Activated T-cell treated with anti-CD3 and anti-CD28 coated beads, Interleukin-2, amount 50 U/mL, for 24 hours (primary cell): ENCODE data around the gene STK38.

Experiments used
- DNase-seq: peaks from one replicate; pipeline ENCODE4 v3.0.0-alpha.2; 2020
- H3K27ac Mint-ChIP-seq: 2 replicates; pipeline ENCODE4 v1.8.0; 2020; ENCODE audit warnings: mild to moderate bottlenecking, mixed read lengths
- H3K27me3 Mint-ChIP-seq: 2 replicates; pipeline ENCODE4 v1.8.0; 2020; ENCODE audit warnings: mixed read lengths
- H3K36me3 Mint-ChIP-seq: 2 replicates; pipeline ENCODE4 v1.8.0; 2020; ENCODE audit warnings: low read depth, mixed read lengths
- H3K4me1 Mint-ChIP-seq: 2 replicates; pipeline ENCODE4 v1.8.0; 2020; ENCODE audit warnings: low read depth, mixed read lengths
- H3K4me3 Mint-ChIP-seq: 2 replicates; pipeline ENCODE4 v1.8.0; 2020; ENCODE audit warnings: mild to moderate bottlenecking, moderate library complexity, mixed read lengths
- H3K9me3 Mint-ChIP-seq: 2 replicates; pipeline ENCODE4 v1.8.0; 2020; ENCODE audit warnings: mixed read lengths

Gene STK38

DNA sequence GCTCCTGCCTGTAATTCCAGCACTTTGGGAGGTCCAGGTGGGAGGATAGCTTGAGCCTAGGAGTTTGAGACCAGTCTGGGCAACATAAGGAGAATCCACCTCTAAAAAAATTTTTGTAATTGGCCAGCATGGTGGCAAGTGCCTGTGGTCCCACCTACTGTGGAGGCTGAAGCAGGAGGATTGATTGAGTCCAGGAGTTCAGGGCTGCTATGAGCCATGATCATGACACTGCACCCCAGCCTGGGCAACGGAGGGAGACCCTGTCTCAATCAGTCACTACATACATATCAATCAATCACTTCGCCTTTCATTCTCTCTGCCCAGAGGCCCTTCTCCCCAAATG, 1.1 kb upstream of the STK38 start:
- no peaks in the 10 kb centered on the region for H3K27me3 Mint-ChIP-seq
- DNase-seq: no peak
- peaks cover 37% of the 10 kb centered on the region for H3K4me1 Mint-ChIP-seq
- no peaks in the 10 kb centered on the region for H3K9me3 Mint-ChIP-seq
- H3K36me3 Mint-ChIP-seq: peaks cover 28% of the 10 kb centered on the region
- peak overlapping the region; percentile 97 for H3K27ac Mint-ChIP-seq
- peak overlapping the region; percentile 91 for H3K4me3 Mint-ChIP-seq

DNA sequence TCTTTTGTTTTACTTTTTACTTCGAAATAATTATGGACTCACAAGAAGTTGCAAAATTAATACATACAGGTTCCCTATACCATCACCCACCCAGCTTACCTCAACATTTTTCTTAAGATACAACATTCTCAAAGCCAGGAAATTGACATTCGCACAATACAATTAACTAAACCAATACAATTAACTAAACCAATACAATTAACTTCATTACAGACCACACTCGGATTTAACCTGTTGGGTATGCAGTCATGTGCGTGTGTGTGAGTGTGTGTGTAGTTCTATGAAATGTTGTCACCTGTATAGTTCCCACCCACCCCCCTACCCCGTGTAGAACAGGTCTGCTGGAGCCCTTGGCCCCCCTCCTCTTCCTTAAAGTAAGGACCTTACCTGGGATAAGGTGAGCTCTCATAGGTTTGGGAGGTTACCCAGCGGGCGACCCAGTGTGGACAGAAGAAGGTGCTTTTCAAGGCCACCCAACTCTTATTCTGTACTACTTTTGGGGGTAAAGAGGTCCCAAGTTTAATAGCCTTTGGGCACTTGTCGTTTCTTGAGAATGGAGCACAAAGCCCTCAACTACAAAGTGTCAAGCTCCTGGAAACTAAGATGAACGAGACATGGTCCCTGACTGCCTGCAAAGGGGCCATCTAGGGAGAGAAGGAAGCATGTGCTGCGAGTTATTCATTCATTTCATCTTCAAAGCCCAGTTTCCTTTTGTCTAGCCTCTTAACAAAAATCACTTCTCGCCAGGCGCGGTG, 544 bp upstream of the STK38 start:
- DNase-seq: peak; percentile 45
- Mint-ChIP-seq H3K27me3 (no peaks in the 10 kb centered on the region), H3K27ac (peak overlapping the region; percentile 97), H3K36me3 (peaks cover 31% of the 10 kb centered on the region), H3K9me3 (no peaks in the 10 kb centered on the region), H3K4me1 (peaks cover 40% of the 10 kb centered on the region), H3K4me3 (peak overlapping the region; percentile 91)

DNA sequence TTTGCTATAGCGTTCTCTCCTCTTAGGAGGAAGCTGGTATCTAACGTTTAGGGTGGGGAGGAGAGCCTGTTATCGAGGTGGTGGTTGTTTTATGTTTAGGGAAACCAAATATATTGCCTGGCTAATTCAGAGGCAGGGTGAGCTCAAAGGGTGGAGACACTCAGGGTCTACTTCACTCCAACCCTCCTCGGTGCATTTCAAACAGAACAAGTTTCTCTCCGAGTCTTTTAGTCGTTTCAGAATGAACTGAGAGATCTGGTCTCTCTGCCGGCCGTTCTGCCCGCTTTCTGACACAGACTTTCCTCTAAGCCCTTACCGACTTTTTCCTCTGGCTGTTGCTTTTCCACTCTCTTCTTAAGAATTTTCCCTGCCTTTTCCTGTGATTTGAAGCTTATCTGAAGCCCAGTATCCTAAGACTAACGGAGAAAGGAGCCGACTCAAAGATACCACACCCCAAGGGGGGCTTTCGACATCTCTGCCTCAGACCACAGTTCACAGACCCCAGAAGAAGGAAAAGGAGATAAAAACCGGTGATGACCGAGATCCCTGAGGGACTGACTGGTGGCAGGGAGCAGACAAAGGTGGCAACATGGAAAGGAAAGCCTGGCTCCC, 865 bp downstream of the STK38 start:
- Mint-ChIP-seq H3K27me3 (no peaks in the 10 kb centered on the region), H3K4me3 (peak overlapping the region; percentile 91), H3K9me3 (no peaks in the 10 kb centered on the region), H3K36me3 (peaks cover 36% of the 10 kb centered on the region), H3K4me1 (peaks cover 48% of the 10 kb centered on the region), H3K27ac (peak overlapping the region; percentile 97)
- DNase-seq: peak; percentile 37

DNA sequence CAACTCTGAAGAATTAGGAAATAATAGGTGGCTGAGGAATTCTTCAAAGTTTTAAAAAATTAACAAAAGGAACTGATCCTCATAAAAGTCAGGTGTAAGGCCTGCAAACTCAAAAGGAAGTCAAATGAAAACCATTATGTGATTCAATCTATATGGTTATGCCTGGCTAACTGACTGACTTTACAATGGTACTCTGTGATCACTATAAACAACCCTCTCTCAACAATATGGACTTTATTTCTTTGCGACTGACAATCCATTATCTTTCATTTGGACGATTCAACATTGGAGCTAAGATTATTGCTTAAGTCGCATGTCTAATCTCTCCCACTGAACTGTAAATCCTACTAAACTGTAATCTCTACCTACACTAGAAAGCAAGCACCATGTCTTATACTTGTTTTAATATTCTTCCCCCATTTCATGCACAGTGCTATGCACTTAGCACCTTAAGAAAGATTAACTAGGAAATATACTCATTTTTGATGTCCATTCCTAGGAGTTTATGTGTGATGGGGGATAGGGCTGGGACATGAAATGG, 1.4 kb downstream of the STK38 start:
- H3K9me3 Mint-ChIP-seq: no peaks in the 10 kb centered on the region
- H3K27ac Mint-ChIP-seq: peak overlapping the region; percentile 97
- no peak for DNase-seq
- H3K4me1 Mint-ChIP-seq: peaks cover 54% of the 10 kb centered on the region
- peak overlapping the region; percentile 91 for H3K4me3 Mint-ChIP-seq
- H3K36me3 Mint-ChIP-seq: peaks cover 42% of the 10 kb centered on the region
- no peaks in the 10 kb centered on the region for H3K27me3 Mint-ChIP-seq

DNA sequence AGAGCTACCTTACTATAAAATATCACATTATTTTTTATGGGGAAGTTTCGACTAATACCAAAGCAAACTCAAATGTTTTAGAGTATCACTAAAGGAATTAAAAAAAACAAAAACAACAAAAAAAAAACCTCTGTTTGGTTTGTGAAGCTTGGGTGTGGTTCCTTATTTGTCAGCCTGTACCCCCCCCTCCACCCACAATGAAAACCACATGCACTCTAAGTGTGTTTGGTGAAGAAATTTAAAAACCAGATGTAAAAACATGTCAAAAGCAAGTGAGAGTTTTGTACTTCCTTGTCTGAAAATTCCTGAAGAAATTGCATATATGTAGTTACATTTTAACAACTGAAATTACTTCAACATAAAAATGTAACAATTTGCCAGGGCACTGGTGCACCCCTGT, 3.1 kb downstream of the STK38 start:
- peak overlapping the region; percentile 97 for H3K27ac Mint-ChIP-seq
- H3K27me3 Mint-ChIP-seq: no peaks in the 10 kb centered on the region
- H3K4me3 Mint-ChIP-seq: peak overlapping the region; percentile 91
- peaks cover 67% of the 10 kb centered on the region for H3K4me1 Mint-ChIP-seq
- DNase-seq: no peak
- H3K9me3 Mint-ChIP-seq: no peaks in the 10 kb centered on the region
- H3K36me3 Mint-ChIP-seq: peaks cover 56% of the 10 kb centered on the region

- H3K36me3 Mint-ChIP-seq: peaks cover 74% of the 10 kb centered on the region
- H3K4me3 Mint-ChIP-seq: no peak overlapping the region
- H3K4me1 Mint-ChIP-seq: peaks cover 56% of the 10 kb centered on the region
- H3K9me3 Mint-ChIP-seq: no peaks in the 10 kb centered on the region
- peak overlapping the region; percentile 80 for H3K27ac Mint-ChIP-seq
- no peaks in the 10 kb centered on the region for H3K27me3 Mint-ChIP-seq
- no peak for DNase-seq
Observed at GRCh38 chr6:36542041-36542440, 5.2 kb downstream of the STK38 start.

GRCh38 chr6:36539814-36540568, 7.3 kb downstream of the STK38 start:
- no peak overlapping the region for H3K4me3 Mint-ChIP-seq
- peaks cover 79% of the 10 kb centered on the region for H3K36me3 Mint-ChIP-seq
- H3K4me1 Mint-ChIP-seq: peaks cover 63% of the 10 kb centered on the region
- H3K9me3 Mint-ChIP-seq: no peaks in the 10 kb centered on the region
- H3K27me3 Mint-ChIP-seq: no peaks in the 10 kb centered on the region
- no peak for DNase-seq
- H3K27ac Mint-ChIP-seq: peak overlapping the region; percentile 80

DNA sequence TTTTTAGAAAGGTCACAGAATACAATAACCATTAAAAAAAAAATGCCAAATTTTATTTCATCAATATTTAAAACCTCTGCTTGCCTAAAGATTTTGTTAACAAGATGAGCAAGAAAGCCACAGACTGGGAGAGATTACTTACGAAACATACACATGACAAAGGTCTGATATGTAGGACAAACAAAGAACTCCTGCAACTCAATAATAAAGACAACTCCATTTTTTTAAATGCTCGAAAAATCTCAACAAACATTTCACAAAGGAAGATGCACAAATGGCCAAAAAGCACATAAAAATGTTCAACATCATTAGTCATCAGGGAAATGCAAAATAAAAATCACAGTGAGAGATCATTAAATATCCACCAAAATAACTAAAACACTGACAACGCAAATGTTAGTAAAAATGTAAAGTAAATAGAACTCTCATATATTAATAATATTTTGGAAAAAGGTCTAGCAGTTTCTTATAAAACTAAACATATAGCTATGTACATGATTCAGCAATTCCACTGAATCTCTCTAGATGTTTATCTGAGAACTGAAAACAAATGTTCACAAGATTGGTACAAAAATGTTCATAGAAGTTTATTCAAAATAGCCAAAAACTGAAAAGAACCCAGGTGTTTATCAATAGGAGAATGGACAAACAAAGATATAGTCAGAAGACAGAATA, 10.3 kb downstream of the STK38 start:
- Mint-ChIP-seq H3K36me3 (peaks cover 92% of the 10 kb centered on the region), H3K27me3 (no peaks in the 10 kb centered on the region), H3K4me3 (no peak overlapping the region), H3K4me1 (peaks cover 67% of the 10 kb centered on the region), H3K27ac (peak overlapping the region; percentile 80), H3K9me3 (no peaks in the 10 kb centered on the region)
- DNase-seq: no peak

DNA sequence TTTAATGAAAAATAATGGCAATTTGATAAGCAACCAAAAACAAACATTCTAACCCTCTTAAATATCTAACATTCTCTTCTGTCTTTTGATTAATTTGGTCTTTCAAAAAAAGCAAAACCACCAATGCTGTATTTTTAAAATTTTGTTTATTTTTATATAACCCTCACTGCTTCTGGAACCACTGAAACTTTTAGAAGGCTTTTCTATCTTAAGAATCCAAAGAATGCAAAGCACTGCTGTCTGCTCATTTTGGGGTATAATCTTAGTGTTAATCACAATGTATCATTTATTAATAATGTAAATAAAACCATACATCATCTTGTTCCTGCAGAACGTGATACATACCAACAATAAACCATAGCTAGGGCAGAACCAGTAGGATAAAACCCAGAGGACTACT, 14.0 kb downstream of the STK38 start:
- no peak overlapping the region for H3K4me3 Mint-ChIP-seq
- no peaks in the 10 kb centered on the region for H3K27me3 Mint-ChIP-seq
- H3K9me3 Mint-ChIP-seq: no peaks in the 10 kb centered on the region
- peaks cover 90% of the 10 kb centered on the region for H3K36me3 Mint-ChIP-seq
- DNase-seq: no peak
- peaks cover 67% of the 10 kb centered on the region for H3K4me1 Mint-ChIP-seq
- H3K27ac Mint-ChIP-seq: peak overlapping the region; percentile 26

DNA sequence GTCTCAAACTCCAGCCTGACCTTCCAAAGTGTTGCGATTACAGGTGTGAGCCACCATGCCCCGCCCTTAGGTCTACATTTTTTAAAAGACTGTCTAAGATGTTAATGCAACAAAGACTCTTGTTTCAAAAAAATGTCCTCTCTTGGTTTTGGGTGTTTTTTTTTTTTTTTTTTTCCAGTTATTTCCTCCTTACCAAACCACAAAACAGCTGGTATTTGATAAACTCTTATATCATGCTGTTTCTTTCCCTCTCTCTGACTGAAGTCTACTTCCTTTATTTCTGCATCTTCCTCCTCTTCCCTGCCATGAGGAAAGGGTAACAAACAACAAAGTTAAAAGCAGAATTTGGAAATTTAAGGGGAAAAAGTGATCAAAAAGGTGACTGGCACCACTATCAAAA, 21.2 kb downstream of the STK38 start:
- H3K36me3 Mint-ChIP-seq: peaks cover 76% of the 10 kb centered on the region

GRCh38 chr6:36525346-36525745, 21.9 kb downstream of the STK38 start:
- no peak overlapping the region for H3K4me3 Mint-ChIP-seq
- H3K36me3 Mint-ChIP-seq: peaks cover 77% of the 10 kb centered on the region
- peak overlapping the region; percentile 30 for H3K27ac Mint-ChIP-seq
- H3K27me3 Mint-ChIP-seq: no peaks in the 10 kb centered on the region
- no peak for DNase-seq
- H3K4me1 Mint-ChIP-seq: peaks cover 41% of the 10 kb centered on the region
- no peaks in the 10 kb centered on the region for H3K9me3 Mint-ChIP-seq

More for the DNA sequence above, 21.2 kb downstream of the STK38 start:
- Mint-ChIP-seq H3K4me1 (peaks cover 39% of the 10 kb centered on the region), H3K27ac (peak overlapping the region; percentile 55), H3K27me3 (no peaks in the 10 kb centered on the region), H3K9me3 (no peaks in the 10 kb centered on the region), H3K4me3 (no peak overlapping the region)
- no peak for DNase-seq

- H3K27me3 Mint-ChIP-seq: no peaks in the 10 kb centered on the region
- H3K4me1 Mint-ChIP-seq: peaks cover 46% of the 10 kb centered on the region
- DNase-seq: no peak
- no peak overlapping the region for H3K4me3 Mint-ChIP-seq
- no peaks in the 10 kb centered on the region for H3K9me3 Mint-ChIP-seq
- H3K36me3 Mint-ChIP-seq: peaks cover 79% of the 10 kb centered on the region
- H3K27ac Mint-ChIP-seq: no peak overlapping the region
Observed at GRCh38 chr6:36524871-36525270, 22.4 kb downstream of the STK38 start.

DNA sequence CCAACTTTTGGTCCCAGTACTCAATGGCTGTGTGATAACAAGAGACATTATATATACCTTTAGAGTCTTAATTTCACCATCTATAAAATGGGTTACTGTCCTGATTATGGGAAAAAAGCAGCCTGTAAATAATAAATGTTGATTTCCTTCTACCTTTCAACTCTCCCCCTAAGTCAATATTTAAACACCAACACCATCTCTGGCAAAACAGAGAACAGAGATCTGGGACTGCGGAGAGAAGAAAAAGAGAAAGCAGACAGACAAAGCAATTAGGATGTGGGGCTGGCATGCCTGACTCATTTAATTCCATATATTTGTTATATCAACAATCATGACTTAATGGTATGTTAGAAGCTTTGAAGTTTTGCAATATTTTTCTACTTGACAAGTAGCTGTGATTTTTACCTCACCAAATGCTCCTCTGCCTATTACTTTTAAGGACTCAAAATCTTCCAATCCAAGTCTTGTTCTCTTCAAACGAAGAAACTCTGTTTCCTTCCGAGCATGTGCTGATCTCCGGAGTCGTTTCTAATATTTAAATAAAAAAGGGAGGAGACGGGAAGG, 23.3 kb downstream of the STK38 start:
- H3K27ac Mint-ChIP-seq: no peak overlapping the region
- DNase-seq: no peak
- H3K4me1 Mint-ChIP-seq: peaks cover 47% of the 10 kb centered on the region
- H3K36me3 Mint-ChIP-seq: peaks cover 79% of the 10 kb centered on the region
- no peak overlapping the region for H3K4me3 Mint-ChIP-seq
- no peaks in the 10 kb centered on the region for H3K27me3 Mint-ChIP-seq
- H3K9me3 Mint-ChIP-seq: no peaks in the 10 kb centered on the region

DNA sequence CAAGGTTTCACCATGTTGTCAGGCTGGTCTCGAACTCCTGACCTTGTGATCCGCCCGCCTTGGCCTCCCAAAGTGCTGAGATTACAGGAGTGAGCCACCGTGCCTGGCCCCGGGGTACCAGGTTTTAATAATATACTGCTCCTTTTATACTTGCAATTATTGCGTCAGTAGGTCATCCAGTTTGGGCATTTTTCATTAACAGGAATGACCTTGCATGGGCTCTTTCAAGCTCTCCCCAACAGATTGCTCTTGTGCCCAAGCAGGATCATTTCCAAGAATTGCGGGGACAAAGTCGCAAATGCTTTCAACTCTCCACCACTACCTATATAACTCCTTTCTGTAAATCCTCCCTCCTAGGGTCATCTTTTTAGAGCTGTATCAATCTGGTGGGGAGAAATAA, 23.8 kb downstream of the STK38 start:
- Mint-ChIP-seq H3K4me1 (peaks cover 47% of the 10 kb centered on the region), H3K36me3 (peaks cover 81% of the 10 kb centered on the region), H3K27me3 (no peaks in the 10 kb centered on the region), H3K4me3 (no peak overlapping the region), H3K9me3 (no peaks in the 10 kb centered on the region), H3K27ac (no peak overlapping the region)
- DNase-seq: no peak
